HL-60 (cell line): ENCODE measurements around the gene DMXL1.
"Not testable (repeated sequence)": the region's sequence is repeated elsewhere in the genome, so short reads cannot be mapped to it uniquely, and the experiment has no call there.

Experiments
- TF ChIP-seq, protein P1 (sequence below): IDR thresholded peaks from one replicate; pipeline ENCODE4 v1.5.1; 2011; ENCODE audit warnings: low read length, control low read depth, inconsistent platforms; ENCODE audit not compliant: insufficient read depth
- TF ChIP-seq, protein P2 (sequence below): IDR thresholded peaks from 2 replicates; pipeline ENCODE4 v1.6.1; 2012; ENCODE audit warnings: low read depth; ENCODE audit not compliant: insufficient replicate concordance

- TF ChIP-seq, protein P1, sequence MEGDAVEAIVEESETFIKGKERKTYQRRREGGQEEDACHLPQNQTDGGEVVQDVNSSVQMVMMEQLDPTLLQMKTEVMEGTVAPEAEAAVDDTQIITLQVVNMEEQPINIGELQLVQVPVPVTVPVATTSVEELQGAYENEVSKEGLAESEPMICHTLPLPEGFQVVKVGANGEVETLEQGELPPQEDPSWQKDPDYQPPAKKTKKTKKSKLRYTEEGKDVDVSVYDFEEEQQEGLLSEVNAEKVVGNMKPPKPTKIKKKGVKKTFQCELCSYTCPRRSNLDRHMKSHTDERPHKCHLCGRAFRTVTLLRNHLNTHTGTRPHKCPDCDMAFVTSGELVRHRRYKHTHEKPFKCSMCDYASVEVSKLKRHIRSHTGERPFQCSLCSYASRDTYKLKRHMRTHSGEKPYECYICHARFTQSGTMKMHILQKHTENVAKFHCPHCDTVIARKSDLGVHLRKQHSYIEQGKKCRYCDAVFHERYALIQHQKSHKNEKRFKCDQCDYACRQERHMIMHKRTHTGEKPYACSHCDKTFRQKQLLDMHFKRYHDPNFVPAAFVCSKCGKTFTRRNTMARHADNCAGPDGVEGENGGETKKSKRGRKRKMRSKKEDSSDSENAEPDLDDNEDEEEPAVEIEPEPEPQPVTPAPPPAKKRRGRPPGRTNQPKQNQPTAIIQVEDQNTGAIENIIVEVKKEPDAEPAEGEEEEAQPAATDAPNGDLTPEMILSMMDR, result not testable (repeated sequence)
- TF ChIP-seq, protein P2, sequence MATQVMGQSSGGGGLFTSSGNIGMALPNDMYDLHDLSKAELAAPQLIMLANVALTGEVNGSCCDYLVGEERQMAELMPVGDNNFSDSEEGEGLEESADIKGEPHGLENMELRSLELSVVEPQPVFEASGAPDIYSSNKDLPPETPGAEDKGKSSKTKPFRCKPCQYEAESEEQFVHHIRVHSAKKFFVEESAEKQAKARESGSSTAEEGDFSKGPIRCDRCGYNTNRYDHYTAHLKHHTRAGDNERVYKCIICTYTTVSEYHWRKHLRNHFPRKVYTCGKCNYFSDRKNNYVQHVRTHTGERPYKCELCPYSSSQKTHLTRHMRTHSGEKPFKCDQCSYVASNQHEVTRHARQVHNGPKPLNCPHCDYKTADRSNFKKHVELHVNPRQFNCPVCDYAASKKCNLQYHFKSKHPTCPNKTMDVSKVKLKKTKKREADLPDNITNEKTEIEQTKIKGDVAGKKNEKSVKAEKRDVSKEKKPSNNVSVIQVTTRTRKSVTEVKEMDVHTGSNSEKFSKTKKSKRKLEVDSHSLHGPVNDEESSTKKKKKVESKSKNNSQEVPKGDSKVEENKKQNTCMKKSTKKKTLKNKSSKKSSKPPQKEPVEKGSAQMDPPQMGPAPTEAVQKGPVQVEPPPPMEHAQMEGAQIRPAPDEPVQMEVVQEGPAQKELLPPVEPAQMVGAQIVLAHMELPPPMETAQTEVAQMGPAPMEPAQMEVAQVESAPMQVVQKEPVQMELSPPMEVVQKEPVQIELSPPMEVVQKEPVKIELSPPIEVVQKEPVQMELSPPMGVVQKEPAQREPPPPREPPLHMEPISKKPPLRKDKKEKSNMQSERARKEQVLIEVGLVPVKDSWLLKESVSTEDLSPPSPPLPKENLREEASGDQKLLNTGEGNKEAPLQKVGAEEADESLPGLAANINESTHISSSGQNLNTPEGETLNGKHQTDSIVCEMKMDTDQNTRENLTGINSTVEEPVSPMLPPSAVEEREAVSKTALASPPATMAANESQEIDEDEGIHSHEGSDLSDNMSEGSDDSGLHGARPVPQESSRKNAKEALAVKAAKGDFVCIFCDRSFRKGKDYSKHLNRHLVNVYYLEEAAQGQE, result not testable (repeated sequence)
Measured at GRCh38 chr5:119122474-119122873, 51.6 kb downstream of the DMXL1 start.
